SH-SY5Y (cell line): ENCODE data around the gene PTPRK.

Source experiments
- GATA2 ChIP-seq: IDR thresholded peaks from 2 replicates; pipeline ENCODE4 v1.6.1; 2011; ENCODE audit warnings: mild to moderate bottlenecking, low read depth, low read length
- GATA3 ChIP-seq: IDR thresholded peaks from 2 replicates; pipeline ENCODE4 v1.6.1; 2011; ENCODE audit warnings: low read depth, mild to moderate bottlenecking, low read length, moderate library complexity

Gene PTPRK

GRCh38 chr6:127938701-127939100 lies 581.7 kb downstream of the PTPRK start:
- TF ChIP-seq GATA3 (no peak), GATA2 (no peak)

GRCh38 chr6:127937747-127938146 lies 582.7 kb downstream of the PTPRK start:
- no peak for TF ChIP-seq GATA3
- TF ChIP-seq GATA2 = no peak

GRCh38 chr6:127937102-127937501 lies 583.3 kb downstream of the PTPRK start:
- TF ChIP-seq GATA2 = no peak
- no peak for TF ChIP-seq GATA3

GRCh38 chr6:127934956-127935355 lies 585.4 kb downstream of the PTPRK start:
- TF ChIP-seq GATA3 (no peak), GATA2 (no peak)

- TF ChIP-seq GATA3 = no peak
- no peak for TF ChIP-seq GATA2
Measured at GRCh38 chr6:127933852-127934840, 586.3 kb downstream of the PTPRK start.

- TF ChIP-seq GATA2 (no peak), GATA3 (no peak)
Measured at GRCh38 chr6:127933137-127933536, 587.3 kb downstream of the PTPRK start.

GRCh38 chr6:127932708-127933107 lies 587.7 kb downstream of the PTPRK start:
- TF ChIP-seq GATA2 (no peak), GATA3 (no peak)

GRCh38 chr6:127924440-127924839 lies 596.0 kb downstream of the PTPRK start:
- TF ChIP-seq GATA2 (no peak), GATA3 (no peak)

GRCh38 chr6:127924031-127924430 lies 596.4 kb downstream of the PTPRK start:
- TF ChIP-seq GATA2 (no peak), GATA3 (no peak)

GRCh38 chr6:127923135-127923534 lies 597.3 kb downstream of the PTPRK start:
- no peak for TF ChIP-seq GATA2
- TF ChIP-seq GATA3 = no peak

GRCh38 chr6:127921982-127922381 lies 598.4 kb downstream of the PTPRK start:
- no peak for TF ChIP-seq GATA3
- TF ChIP-seq GATA2 = no peak

- TF ChIP-seq GATA3 = no peak
- no peak for TF ChIP-seq GATA2
Measured at GRCh38 chr6:127920804-127921203, 599.6 kb downstream of the PTPRK start.
